OCI-LY1 (cell line): ENCODE results near the gene CHPF.

ENCODE experiments used
- CTCF ChIP-seq: fragments of 200-600 bp; sonication (generic), shearing (Covaris generic); IDR thresholded peaks from 2 replicates; pipeline ENCODE4 v1.5.1; 2017; ENCODE audit warnings: mild to moderate bottlenecking, antibody characterized with exemption, low read length, moderate library complexity, mixed read lengths
- EZH2 ChIP-seq: fragments of 200-600 bp; sonication (generic), shearing (Covaris generic); IDR thresholded peaks from 2 replicates; pipeline ENCODE4 v1.8.0; 2017; ENCODE audit warnings: borderline replicate concordance, mixed run types, mild to moderate bottlenecking, antibody characterized with exemption, low read length, moderate library complexity, mixed read lengths

DNA sequence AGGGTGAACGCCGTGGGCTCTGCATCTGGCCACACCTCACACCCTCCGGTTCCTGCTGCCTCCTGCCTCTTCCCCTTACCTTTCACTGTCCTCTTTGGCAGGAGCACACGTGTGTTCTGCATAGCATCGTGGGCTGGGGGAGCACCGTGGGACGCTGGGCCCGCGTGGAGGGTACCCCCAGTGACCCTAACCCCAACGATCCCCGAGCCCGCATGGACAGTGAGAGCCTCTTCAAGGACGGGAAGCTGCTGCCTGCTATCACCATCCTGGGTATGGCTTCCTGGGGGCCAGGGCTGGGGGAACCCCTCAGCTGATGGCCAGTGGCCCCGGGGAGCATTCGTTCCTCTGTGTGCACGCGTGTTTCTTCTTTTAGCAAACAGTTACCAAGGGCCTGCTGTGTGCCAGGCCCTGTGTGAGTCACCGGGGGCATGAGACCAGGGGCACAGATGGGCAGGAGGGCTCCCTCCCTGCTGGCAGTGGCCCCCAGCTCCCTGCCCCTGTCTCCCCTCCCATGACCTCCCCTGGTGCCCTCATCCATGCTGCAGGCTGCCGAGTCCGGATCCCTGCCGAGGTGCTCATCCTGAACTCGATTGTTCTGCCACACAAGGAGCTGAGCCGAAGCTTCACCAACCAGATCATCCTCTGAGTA is 37.3 kb downstream of the CHPF start:
- TF ChIP-seq CTCF (no peak), EZH2 (no peak)
